HG02943 (cell line): ENCODE measurements around the gene CDH12.
"Not testable (repeated sequence)": the region's sequence is repeated elsewhere in the genome, so short reads cannot be mapped to it uniquely, and the experiment has no call there.

Experiments used
- ATAC-seq: cut with Tn5 transposase; IDR thresholded peaks from one replicate; pipeline ENCODE4 v1.9.1; 2021; ENCODE audit warnings: mild to moderate bottlenecking, low read depth, moderate library complexity; ENCODE audit not compliant: unreplicated experiment

Gene CDH12

DNA sequence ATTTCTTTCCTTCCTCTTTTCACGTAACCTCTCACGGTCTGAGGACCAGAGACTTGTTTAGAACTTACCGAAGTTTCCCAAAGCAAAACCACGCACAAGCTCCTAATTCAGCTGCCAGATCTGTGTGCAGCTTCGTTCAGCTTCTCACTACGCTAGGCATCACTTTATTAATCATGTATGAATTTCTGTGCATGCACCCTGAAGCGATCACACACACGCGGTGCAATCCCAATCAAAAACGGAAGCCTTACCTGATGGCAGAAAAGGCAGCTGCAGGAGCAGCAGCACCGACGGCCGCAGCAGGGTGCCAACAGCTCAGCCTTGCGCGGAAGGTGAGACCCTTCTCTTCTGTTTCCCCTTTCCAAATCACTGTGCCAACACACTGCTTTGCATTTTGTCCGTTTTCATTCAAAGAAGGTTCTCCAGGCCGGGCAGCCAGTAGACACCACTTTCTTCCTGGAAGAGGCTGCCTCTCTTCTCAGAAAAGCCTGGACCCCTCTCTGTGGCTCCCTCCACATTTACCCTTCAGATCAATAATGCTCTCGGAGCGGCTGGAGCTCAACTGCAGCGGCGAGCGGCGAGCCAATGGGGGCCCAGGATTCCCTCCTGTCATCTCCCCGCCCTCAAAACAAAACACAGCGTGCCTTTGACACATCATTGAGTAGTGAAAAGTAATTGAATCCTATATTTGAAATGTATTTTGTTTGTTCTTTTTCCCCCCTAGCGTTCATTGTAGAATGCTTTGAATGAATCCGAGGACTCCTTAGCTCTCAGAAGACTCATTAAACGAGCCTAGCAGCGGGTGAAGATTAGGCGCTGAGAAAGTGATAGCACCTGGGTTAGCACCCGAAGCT is at the start of gene CDH12:
Gene CDH12 (minus strand): TSS at position 538 of the 854 bp plus-strand sequence.
- no peak for ATAC-seq

DNA sequence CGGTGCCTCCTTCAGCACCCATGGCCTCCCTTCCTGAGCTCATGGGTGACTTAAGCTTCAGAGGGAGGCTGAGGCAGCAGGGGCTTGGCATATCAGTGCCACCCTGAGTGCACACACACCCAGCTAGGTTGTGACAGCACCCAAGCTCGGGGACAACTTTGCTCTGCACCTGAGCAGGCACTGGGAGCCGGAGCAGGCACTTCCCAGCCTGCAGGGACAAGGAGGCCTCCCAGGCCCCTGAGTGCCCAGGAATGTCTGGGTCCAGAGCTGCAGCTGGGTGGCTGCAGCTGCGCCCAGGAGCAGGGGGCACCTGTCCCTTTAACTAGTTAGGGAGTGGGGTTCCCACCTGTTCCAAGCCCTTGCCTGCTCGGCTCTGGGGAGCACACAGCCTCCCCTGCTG is 48.7 kb upstream of the CDH12 start:
- no peak for ATAC-seq

DNA sequence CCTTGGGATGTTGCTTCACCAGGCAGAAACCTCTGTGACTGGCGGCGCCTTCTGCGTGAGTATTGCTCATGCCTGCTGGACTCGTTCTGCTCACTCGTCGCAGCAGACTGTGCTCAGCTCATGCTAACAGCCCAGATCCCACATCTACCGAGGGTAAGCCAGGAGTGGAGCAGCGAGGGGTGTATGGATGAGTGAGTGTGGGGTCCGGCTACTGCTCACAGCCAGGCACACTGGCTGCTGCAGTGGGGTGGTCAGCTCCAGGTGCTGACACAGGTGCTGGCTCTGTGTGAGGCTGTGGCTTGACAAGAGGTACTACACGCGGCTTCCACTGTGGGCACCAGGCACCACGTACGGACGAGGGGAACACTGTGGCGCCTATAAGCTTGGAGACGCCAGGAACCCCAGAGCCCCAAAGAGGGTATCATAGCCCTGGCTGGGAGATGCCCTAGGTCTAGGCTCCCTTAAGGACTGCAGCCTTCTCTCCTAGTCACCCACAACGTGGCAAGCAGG is 47.7 kb upstream of the CDH12 start:
- no peak for ATAC-seq

DNA sequence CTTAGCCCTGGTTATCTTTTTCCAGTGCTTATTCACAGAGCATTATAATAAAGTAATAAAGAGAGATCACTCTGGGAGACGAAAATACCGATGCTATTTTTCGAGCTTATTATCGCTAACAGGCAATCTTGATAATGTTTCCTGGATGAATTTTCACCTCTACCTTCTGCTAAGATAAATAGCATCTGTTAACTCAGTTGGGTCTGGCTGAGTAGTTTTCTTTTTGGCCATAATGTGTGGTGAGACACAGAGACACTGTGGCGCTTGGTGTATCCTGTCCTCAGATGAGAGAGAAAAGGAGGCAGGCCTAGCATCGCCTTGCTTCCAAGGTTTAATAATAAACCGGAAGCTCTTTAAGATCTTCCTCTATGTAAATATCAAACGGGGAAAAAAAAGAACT is 46.2 kb upstream of the CDH12 start:
- no peak for ATAC-seq

DNA sequence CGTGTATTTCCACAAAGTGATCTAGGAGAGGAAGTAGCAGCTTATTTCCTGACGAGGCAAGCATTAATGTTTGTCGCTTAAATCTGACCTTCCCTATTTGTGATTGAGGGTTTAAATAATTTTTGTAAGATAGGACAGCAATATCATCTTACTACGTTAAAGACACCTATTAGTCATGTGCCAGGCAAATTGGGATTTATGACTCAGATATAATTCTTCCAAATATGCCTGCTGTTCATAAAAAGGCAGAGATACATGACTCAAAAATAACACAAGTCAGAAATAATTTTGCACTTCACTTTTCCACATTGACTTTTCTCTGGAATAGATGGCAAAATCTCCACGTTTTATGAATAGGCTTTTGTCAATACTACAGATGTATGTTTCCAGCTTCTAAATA is 43.0 kb upstream of the CDH12 start:
- ATAC-seq, result no peak

DNA sequence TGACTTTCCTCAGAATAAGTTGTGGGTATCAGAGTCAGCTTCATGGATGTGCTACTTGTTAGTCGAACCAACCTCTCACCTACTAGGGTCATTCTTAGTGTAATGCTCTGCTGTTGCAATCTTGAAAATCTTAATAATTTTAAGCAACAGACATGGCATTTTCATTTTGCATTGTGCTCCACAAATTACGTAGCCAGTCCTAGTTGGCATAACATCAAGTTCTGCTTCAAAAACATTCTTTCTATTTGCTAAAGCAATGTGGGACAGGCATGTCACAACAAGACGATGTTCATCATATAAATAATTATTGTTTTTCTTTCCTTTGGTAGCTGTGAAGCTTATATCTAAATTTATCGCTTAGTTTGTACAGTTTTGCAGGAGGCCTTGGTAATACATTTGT is 39.3 kb upstream of the CDH12 start:
- no peak for ATAC-seq

DNA sequence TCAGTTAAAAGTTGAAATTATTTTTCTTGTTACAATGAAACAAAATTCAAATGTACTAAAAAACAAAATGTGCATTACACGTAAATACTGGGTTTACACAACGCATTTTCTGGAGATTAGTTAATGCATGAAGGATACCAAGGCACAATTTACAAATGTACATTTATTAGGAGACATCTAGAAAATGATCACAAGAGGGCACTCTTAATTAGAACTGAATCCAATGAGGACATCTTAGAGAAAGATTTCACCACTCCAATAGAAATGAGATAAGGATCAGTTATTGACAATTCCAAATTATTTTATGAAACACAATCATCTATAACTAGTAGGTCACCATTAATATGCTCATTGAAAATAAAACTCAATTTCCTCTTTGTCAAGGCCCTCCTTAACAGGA is 36.6 kb upstream of the CDH12 start:
- no peak for ATAC-seq

DNA sequence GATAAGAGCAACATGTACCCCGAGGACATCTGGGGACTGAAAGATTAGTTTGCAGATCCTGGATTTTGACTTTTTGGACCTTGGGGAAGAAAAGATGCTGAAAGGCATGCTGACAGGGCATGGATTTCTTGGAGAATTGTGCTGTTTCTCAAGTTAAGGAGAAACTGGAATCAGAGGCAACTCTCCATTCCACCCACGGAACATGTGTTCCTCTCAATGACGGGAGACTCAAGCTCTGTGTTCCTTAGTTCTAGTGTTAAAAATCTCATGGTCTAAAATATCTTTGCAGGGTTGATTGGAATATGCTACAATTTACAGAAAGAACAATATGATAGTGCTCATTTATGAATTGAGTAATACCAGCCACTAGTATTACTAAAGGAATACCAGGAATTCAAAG is 34.4 kb upstream of the CDH12 start:
- no peak for ATAC-seq

DNA sequence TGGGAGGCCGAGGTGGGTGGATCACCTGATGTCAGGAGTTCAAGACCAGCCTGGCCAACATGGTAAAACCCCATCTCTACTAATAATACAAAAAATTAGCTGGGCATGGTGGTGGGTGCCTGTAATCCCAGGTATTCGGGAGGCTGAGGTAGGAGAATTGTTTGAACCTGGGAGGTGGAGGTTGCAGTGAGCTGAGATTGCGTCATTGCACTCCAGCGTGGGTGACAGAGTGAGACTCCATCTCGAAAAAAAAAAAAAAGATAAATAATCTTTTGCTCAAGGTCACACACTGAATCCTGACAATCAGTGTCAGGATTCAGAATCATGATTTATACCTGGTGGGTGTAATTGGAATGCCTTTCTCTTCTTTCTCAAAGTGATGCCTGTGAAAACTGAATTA is 5.8 kb upstream of the CDH12 start:
- not testable (repeated sequence) for ATAC-seq

DNA sequence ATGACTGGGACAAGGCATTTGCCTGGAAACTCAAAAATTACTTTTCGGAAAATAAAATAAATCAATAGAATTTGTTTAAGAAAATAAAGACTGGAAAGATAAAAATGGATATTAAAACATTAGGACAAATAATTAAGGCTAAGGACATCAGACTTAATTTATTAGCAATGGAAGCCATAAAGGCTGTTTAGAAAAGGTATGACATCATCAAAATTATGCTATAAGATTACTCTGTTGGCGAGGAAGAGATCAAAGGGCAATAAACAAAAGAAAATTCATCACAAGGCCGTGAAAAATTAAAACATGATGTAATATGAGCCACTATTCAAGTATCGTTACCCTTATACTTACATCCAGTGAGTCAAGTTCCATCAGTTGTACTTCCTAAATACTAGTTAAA is 2.7 kb upstream of the CDH12 start:
- no peak for ATAC-seq

DNA sequence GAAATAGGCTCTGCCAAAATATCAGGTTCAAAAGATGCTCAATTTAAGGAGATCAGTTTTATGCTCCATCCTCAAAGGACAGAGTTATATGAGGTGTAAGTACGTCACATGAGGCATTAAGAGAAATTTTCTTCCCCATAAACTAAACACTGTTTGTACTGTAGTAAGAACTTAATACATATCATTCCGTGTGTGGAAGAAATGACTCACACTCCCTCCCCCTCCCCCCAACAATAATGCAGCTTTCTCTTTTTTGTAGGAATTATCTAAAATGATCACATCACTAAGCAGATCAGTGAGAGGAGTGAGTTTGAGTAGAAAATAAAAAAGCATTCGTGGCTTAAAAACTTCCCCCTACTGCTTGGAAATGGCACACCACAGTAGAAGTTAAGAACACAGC is 2.2 kb downstream of the CDH12 start:
- ATAC-seq, result no peak

DNA sequence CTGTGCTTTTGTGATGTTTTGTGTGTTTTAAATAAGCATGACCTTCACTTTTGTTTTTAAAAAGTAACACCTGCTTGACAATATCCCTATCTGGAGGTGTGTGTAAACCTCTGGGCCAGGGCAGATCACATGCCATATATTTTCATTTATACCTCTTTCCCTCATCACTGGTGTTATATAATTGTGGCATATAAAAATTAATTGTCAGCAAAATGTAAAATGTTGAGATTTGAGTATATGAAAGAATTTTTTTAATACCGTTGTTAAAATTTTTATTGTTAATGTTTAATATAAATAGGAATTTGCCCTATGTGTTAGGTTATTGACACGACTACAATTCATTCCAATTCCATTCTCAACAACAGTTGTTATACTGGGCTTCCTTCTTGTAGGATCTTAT is 6.5 kb downstream of the CDH12 start:
- no peak for ATAC-seq

DNA sequence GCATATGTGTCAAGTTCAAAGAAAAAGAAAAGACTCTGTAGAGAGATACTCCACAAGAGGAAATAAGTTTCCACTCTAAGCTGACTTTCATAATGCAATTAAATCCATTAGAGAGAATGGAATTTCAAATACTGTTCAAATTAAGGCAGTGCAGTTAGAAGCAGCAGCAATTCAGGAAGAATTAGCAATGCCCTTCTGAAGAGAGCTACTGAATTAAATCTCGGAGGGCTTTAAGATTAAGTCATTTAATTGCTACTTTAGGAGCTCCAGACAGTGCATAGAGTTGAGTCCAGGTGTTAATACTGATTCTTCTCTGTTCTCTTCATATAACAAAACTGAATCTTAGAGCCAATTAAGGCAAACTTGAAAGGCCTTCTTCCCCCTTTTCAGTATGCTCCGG is 8.5 kb downstream of the CDH12 start:
- no peak for ATAC-seq

DNA sequence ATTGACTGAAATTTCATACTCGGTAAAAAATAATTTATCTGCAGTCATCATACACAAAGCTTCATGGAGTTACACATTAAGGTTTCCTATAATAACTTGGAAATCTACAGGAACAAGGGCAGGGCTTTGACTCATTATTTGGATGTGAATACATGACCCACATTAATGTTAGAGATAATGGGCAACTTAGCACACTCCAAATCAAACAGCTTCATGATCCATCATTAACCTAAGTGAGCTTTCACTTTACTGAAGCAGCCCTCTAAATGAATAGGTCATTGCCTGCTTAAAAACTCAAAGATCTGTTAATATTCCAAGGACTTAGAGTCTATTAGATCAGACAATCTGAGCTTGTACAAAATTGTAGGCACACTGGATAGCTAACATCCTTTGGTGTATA is 9.0 kb downstream of the CDH12 start:
- no peak for ATAC-seq

DNA sequence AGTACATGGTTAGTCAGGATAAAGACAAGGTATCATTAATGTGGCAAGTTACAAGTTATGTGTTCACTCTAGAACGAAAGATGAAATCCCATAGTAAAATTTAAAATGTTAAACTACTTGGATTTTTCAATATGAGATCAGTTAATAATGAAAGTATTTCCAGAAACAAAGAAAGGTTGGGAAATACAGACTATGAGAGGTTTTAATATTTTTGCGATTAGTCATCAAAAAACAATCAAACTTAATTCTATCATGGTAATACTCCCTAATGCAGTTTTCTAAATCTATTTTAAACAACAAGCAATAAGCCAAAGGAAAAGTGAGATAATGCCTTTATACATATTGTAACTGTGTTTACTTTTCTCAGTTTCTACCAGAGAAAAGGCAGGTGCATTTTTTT is 10.6 kb downstream of the CDH12 start:
- ATAC-seq, result no peak

DNA sequence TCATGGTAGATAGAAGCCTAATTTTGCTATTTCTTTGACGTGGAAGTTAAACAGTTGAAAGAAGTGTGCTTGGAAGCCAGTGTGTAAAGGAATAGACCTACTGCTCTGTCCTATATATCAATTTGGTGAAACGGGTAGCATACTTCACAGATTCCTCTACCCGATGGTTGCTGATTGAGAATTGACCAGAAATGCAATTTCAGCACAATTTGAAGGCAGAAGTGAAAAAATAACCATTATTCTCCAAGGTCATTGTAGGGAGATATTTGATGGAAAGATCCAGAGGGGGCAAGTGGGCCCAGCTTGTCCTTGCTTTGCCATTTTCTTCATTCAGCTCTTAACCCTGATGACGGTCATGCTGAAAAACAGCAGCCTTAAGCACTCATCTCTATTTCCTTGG is 15.3 kb downstream of the CDH12 start:
- no peak for ATAC-seq

DNA sequence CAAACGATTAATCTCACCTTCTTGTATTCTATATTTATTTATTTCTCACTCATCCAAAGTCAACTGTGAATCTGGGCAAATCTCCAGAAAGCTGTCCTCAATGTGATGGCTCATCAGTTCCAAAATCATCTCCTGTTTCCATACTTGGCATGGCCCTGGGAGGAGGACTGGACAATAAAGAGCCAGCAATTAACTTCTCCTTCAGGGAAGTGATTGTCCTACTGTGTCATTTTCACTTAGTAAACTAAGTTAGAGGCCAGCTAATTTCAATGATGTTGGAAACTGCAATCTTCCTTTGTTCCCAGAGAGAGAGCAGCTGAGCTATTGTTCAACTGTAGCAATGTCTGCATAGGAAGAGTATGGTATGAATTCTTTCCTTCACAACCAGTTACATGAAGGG is 17.5 kb downstream of the CDH12 start:
- no peak for ATAC-seq

DNA sequence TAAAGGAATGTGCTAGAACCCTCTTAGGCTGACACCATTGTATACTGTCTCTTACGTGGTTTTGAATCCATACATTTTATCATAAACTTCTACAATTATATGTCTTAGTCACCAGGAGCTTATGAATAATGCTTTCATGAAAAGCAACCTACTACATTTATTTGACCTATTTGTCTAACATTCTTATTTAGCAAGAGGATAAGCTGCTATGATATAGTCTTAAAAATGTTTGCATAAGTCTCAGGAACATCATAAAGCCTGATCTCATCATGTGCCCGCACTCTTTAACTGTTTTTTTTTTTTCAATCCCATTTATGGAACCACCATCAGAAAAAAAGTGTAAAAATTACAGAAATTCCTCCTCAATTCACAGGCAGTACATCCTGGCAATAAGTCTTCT is 59.7 kb downstream of the CDH12 start:
- no peak for ATAC-seq

DNA sequence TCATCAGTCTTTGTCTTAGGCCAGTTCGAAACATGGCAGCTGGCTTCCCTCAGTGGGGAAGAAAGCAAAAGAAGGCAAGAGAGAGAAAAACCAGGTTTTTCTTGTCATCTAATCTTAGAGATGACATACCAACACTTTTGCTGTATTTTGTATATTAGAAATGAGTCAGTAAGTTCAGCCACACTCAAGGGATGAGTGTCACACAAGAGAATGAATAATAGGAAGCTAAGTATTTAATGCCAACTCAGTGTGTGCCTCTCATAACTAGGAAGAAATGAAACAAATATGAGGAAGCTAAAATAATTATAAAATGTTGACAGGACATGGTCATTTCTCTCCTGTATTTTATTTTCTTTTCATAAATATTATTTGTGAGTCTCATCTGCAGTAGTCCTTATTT is 65.3 kb downstream of the CDH12 start:
- no peak for ATAC-seq

DNA sequence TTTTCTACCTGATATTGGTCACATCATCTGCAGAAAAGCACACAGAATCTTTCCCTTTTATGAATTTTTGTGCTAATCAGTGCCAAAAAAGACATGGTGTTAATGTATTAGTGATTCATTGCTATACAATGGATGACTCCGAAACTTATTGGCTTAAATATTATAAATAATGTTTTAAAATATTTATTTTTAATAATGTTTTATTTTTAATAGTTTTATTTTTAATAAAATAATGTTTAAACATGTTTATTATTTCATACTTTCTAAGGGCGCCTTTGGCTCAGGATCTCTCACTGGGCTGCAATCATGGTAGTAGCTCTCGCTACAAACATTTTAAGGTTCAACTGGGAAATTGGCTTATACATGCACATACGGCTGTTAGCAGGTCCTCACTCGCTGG is 65.7 kb downstream of the CDH12 start:
- ATAC-seq, result no peak

DNA sequence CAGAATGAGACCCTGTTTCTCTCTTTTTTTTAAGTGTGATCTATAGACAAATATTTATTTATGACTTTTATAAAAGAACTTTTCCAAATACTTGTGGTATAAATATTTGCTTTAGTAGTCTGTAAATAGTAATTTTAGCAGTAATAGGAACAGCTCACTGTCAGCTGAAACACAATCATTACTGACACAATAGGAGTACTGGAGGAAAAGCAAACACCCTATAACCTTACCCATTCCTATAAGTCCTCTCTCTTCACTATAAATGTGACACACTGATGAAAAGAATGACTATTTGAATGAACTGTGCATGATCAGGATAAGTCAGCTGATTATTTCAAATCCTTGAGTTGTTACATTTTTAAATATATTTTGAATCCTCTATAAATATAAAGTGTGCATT is 72.4 kb downstream of the CDH12 start:
- no peak for ATAC-seq

DNA sequence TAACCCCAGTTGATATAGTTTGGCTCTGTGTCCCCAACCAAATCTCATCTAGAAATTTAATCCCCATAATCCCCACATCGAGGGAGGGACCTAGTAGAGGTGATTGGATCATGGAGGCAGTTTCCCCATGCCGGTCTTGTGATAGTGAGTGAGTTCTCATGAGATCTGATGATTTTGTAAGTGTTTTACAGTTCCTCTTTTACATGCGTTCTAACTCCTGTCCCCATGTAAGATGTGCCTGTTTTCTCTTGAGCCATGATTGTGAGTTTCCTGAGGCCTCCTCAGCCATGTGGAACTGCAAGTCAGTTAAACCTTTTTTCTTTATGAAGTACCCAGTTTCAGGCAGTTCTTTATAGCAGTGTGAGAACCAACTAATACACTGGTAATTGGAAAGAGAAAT is 73.6 kb downstream of the CDH12 start:
- ATAC-seq, result no peak

DNA sequence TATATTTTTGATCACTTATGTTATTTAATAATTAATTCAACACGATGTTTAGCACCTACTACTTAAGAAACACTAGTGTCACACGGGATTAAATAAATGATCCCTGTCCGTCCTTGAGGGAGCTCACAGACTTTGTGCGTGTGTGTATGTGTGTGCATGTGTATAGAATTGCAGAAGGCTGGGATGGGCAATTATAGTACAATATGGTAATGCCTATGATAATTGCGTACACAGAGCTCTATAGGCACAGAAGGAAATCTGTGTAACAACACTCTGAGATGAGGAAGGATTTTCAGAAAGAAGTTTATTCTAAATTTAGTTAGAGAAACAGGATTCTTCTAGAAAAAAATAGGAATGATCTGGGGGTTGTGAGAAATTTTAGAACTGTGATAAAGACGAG is 76.9 kb downstream of the CDH12 start:
- ATAC-seq, result no peak
